Measurements from ENCODE around the gene CYB561. TPM values are rescaled to one million over a fixed set of nuclear protein-coding genes. Genes with fewer than 3 reads are reported as not detected.

CYB561 gene
- total RNA-seq, 1 donor from 2014 or later: 9.0 TPM

- H3K9me3 ChIP-seq (replicated peaks): no peaks in the 10 kb centered on the region
- no peak for DNase-seq
- H3K4me3 ChIP-seq: no peak overlapping the region
- intact Hi-C loops (cut with micrococcal nuclease): no loop called here
- TF ChIP-seq, protein P1, sequence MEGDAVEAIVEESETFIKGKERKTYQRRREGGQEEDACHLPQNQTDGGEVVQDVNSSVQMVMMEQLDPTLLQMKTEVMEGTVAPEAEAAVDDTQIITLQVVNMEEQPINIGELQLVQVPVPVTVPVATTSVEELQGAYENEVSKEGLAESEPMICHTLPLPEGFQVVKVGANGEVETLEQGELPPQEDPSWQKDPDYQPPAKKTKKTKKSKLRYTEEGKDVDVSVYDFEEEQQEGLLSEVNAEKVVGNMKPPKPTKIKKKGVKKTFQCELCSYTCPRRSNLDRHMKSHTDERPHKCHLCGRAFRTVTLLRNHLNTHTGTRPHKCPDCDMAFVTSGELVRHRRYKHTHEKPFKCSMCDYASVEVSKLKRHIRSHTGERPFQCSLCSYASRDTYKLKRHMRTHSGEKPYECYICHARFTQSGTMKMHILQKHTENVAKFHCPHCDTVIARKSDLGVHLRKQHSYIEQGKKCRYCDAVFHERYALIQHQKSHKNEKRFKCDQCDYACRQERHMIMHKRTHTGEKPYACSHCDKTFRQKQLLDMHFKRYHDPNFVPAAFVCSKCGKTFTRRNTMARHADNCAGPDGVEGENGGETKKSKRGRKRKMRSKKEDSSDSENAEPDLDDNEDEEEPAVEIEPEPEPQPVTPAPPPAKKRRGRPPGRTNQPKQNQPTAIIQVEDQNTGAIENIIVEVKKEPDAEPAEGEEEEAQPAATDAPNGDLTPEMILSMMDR (IDR thresholded peaks at IDR 0.05; ENCODE audit: borderline replicate concordance): no peak
- H3K27me3 ChIP-seq (ENCODE audit: low read depth): no peaks in the 10 kb centered on the region
- H3K36me3 ChIP-seq: no peaks in the 10 kb centered on the region
- H3K27ac ChIP-seq (replicated peaks): no peak overlapping the region
- H3K4me1 ChIP-seq: peaks cover 41% of the 10 kb centered on the region
Observed at GRCh38 chr17:63430223-63430622, 15.9 kb downstream of the CYB561 start.

GRCh38 chr17:63429766-63430165 is 16.3 kb downstream of the CYB561 start:
- H3K27ac ChIP-seq (replicated peaks): no peak overlapping the region
- no peak for DNase-seq
- no peak overlapping the region for H3K4me3 ChIP-seq
- H3K27me3 ChIP-seq (ENCODE audit: low read depth): no peaks in the 10 kb centered on the region
- intact Hi-C loops (cut with micrococcal nuclease): loop anchor here (5.0 kb wide), 2 partner anchors 53 to 183 kb away; no protein-coding TSS in a partner anchor
- H3K36me3 ChIP-seq: no peaks in the 10 kb centered on the region
- TF ChIP-seq, protein P1 (IDR thresholded peaks at IDR 0.05; ENCODE audit: borderline replicate concordance): no peak
- H3K4me1 ChIP-seq: peaks cover 36% of the 10 kb centered on the region
- no peaks in the 10 kb centered on the region for H3K9me3 ChIP-seq (replicated peaks)

DNA sequence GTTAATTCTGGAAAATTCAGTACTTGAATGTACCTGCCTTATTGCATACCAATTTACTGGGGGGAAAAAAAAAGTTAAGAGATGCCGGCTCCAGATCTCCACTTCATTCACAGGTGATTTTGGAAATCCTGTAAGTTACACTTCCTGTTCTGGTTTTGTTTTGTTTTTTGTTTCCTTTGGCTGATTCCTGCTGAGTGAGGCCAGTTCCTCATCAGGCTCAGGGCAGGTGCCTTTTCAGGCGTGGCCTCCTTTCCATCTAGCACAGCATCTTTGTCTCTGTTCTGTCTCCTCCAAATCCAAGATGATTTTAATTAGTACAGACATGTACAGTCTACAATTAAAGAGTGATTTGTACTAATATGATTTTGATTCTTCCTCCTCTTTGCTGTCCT is 19.2 kb downstream of the CYB561 start:
- intact Hi-C loops (cut with micrococcal nuclease): loop anchor here (5.0 kb wide), 2 partner anchors 55 to 185 kb away; no protein-coding TSS in a partner anchor

DNA sequence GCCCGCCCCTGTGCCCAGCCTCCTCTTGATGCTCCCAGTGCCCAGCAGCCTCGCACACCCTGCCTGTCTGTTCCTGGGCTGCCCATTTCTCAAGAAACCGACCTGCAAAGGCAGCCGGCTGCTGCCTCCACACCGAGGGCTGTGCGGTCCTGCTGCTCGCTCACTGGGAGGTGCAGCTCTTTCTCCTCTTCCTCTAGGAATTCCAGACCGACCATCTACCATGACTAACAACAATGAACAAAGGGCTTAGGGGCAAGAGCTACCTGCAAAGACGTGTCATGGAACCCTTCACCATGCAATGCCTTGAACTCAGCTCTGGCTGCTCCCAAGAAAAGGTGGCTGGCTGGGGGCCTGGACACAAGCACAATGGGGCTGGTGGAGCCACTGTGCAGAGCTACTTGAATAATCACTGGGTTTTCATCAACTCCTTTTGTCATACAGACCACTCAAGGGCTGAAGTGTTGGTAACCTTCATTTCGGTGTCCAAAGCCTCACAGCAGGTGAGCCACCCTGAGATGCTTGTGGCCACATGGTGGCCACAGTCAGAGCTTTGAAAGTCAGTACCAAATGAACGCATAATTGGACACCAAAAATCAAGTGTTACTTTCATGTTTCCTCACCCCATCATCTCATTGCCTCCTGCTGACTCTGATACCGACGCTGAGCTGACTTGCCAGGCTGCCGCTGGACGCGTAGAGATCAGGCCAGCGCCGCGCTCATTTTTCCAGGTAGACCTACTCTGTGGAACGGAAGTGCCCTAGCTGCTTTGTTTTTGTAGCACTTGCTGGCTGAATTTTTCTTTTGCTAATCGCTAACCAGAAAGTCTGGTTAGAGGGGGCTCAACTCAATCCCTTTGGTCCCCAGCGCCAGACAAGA is 19.8 kb downstream of the CYB561 start:
- intact Hi-C loops (cut with micrococcal nuclease): loop anchor here (5.0 kb wide), 2 partner anchors 56 to 186 kb away; no protein-coding TSS in a partner anchor
- TF ChIP-seq, protein P1 (IDR thresholded peaks at IDR 0.05; ENCODE audit: borderline replicate concordance): no peak
- H3K9me3 ChIP-seq (replicated peaks): no peaks in the 10 kb centered on the region
- no peak overlapping the region for H3K4me3 ChIP-seq
- DNase-seq: no peak
- peaks cover 8% of the 10 kb centered on the region for H3K4me1 ChIP-seq
- H3K36me3 ChIP-seq: no peaks in the 10 kb centered on the region
- H3K27me3 ChIP-seq (ENCODE audit: low read depth): no peaks in the 10 kb centered on the region
- no peak overlapping the region for H3K27ac ChIP-seq (replicated peaks)

More for the DNA sequence above, 19.2 kb downstream of the CYB561 start:
- H3K27me3 ChIP-seq (ENCODE audit: low read depth): no peaks in the 10 kb centered on the region
- DNase-seq: no peak
- H3K9me3 ChIP-seq (replicated peaks): no peaks in the 10 kb centered on the region
- no peaks in the 10 kb centered on the region for H3K36me3 ChIP-seq
- TF ChIP-seq, protein P1 (IDR thresholded peaks at IDR 0.05; ENCODE audit: borderline replicate concordance): no peak
- H3K27ac ChIP-seq (replicated peaks): no peak overlapping the region
- no peak overlapping the region for H3K4me3 ChIP-seq
- peaks cover 12% of the 10 kb centered on the region for H3K4me1 ChIP-seq

DNA sequence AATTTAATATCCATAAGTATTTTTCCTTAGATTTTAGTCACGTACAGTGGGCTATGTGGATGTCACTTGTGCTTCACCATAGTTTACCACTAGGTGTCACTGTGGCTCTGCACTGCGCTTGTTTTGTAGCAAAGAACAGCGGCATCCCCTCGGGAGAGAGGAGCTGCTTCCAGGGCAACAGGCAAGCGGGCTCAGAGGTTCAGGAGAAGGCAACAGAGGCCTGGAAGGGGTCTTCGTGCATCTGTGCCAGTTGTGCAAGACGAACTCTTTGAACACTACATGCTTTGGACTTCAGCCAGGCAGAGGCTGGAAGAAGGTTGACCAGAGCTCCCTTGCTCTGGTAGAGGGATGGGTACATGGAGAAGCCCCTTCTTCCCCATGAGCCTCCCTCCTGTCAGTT is 20.6 kb downstream of the CYB561 start:
- H3K27me3 ChIP-seq (ENCODE audit: low read depth): no peaks in the 10 kb centered on the region
- intact Hi-C loops (cut with micrococcal nuclease): loop anchor here (5.0 kb wide), 2 partner anchors 57 to 187 kb away; no protein-coding TSS in a partner anchor
- no peak overlapping the region for H3K27ac ChIP-seq (replicated peaks)
- peaks cover 8% of the 10 kb centered on the region for H3K4me1 ChIP-seq
- TF ChIP-seq, protein P1 (IDR thresholded peaks at IDR 0.05; ENCODE audit: borderline replicate concordance): peak; percentile 98
- no peak overlapping the region for H3K4me3 ChIP-seq
- no peaks in the 10 kb centered on the region for H3K36me3 ChIP-seq
- H3K9me3 ChIP-seq (replicated peaks): no peaks in the 10 kb centered on the region
- DNase-seq: peak; percentile 63
